SIG-M5 (cell line): ENCODE results near the gene ARMC2.

Experiments
- DNase-seq: peaks from one replicate; lab custom pipeline; 2025; lab: John Stamatoyannopoulos, UW

Gene ARMC2

DNA sequence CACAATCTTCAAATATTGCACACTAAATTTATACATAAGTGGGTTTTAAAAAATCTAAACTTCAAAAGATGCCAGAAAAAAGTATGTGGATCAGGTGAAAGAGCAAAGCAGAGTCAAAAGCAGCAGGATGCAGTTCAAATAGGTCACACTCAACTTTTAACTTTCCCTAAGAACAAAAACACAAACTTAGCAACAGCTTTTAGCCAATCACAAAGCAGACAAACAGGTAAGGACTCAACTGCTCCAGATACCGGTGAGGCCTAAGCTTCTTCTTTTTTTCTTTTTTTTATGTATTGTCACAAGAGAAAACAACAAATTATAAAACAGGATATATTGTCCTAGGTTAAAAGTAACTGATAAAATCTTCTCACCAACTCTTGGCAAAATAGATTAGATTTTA, 171.7 kb downstream of the ARMC2 start:
- no peak for DNase-seq

DNA sequence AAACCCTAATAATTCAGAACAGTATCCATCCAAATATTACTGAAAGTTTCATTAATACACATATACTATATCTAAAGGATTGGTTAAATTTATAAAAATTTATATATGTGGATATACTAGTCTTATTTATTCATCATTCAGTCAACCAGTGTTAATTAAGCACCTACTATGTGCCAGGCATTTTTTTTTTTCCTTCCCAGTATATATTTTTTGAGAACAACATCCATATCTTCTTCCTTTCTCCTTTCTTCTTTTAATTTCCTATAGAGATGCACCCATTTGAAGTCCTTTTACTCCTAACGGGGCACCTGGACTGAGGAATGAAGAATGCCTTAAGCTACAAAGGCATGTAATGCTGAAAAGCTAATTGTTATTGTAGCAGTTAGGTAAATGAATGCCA, 173.6 kb downstream of the ARMC2 start:
- no peak for DNase-seq

DNA sequence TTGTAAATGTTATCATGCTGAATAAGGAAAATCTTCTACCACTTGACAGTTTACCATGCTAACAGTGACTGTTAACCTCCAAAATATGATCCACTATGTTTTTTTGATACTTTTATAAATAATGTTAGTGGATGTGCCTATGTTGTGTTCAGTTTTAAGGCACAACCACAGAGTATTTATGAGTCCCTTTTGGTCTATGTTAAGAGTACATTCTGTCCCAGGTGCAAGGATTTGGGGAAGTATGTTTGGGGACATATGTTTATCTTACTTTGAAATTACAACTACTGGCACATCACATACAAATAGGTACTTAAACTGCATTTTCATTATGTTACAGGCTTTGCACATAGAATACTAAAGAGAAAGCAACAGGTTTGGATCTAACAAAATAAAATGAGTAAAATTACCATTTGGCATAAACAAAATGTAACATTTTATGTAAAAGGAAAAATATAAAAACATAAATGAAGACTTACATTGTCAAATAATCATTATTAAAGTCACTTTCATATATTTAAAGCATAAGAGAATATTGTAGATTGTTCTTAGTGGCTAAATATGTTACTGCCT, 175.2 kb downstream of the ARMC2 start:
- no peak for DNase-seq
